BJ (cell line): ENCODE measurements around the gene MEIS2. TPM values are rescaled to one million over a fixed set of nuclear protein-coding genes. Genes with fewer than 3 reads are reported as not detected.

Experiments
- CTCF ChIA-PET: fragments of 350-600 bp; formaldehyde crosslinking; extraction: SDS; loops from one replicate; lab custom pipeline; 2021; ENCODE audit warnings: antibody characterized with exemption, inconsistent platforms; lab: Yijun Ruan, JAX
- POLR2A ChIA-PET: fragments of 300-600 bp; sonication (Branson Sonifier 250); formaldehyde crosslinking; extraction: SDS; loops from one replicate; lab custom pipeline; 2021; ENCODE audit warnings: antibody characterized with exemption; lab: Charles Lee
- DNase-seq: peaks from one replicate; pipeline ENCODE4 v3.0.0-alpha.2; 2011; ENCODE audit warnings: low read depth
- H3K27me3 ChIP-seq: 2 replicates; pipeline ENCODE4 v1.6.0; 2011; ENCODE audit warnings: low read length; ENCODE audit not compliant: control insufficient read depth, insufficient read depth
- H3K36me3 ChIP-seq: 2 replicates; pipeline ENCODE4 v1.5.1; 2011; ENCODE audit warnings: low read length; ENCODE audit not compliant: control insufficient read depth, insufficient read depth
- H3K4me3 ChIP-seq: 2 replicates; pipeline ENCODE4 v1.5.1; 2011; ENCODE audit warnings: low read depth, mild to moderate bottlenecking, control low read depth, low read length
- polyA plus RNA-seq: library from polyadenylated mRNA; depleted of rRNA; stranded (reverse); fragments of >200 nt; gene quantifications from 2 replicates; pipeline ENCODE4 v1.2.3, GENCODE V29; 2011
- TF ChIP-seq, protein P1 (sequence below): IDR thresholded peaks from 2 replicates; pipeline ENCODE4 v1.5.1; 2011; ENCODE audit warnings: low read depth, mild to moderate bottlenecking, control low read depth, inconsistent platforms, low read length, moderate library complexity; ENCODE audit not compliant: insufficient read depth

MEIS2 gene
- polyA plus RNA-seq, 1 experiment: 54.1 TPM

- ChIA-PET CTCF (interaction anchor here (2.2 kb wide), 1 partner anchor 12 kb away, joined by 7 read pairs; no protein-coding TSS in a partner anchor), POLR2A (no interaction called here)
- TF ChIP-seq, protein P1, sequence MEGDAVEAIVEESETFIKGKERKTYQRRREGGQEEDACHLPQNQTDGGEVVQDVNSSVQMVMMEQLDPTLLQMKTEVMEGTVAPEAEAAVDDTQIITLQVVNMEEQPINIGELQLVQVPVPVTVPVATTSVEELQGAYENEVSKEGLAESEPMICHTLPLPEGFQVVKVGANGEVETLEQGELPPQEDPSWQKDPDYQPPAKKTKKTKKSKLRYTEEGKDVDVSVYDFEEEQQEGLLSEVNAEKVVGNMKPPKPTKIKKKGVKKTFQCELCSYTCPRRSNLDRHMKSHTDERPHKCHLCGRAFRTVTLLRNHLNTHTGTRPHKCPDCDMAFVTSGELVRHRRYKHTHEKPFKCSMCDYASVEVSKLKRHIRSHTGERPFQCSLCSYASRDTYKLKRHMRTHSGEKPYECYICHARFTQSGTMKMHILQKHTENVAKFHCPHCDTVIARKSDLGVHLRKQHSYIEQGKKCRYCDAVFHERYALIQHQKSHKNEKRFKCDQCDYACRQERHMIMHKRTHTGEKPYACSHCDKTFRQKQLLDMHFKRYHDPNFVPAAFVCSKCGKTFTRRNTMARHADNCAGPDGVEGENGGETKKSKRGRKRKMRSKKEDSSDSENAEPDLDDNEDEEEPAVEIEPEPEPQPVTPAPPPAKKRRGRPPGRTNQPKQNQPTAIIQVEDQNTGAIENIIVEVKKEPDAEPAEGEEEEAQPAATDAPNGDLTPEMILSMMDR: no peak
These were observed 58.5 kb downstream of the MEIS2 start for GRCh38 chr15:37041836-37042235.

GRCh38 chr15:37041042-37041441 lies 59.3 kb downstream of the MEIS2 start:
- DNase-seq: no peak
- POLR2A ChIA-PET: no interaction called here
- CTCF ChIA-PET: interaction anchor here (1.0 to 2.2 kb wide), 2 partner anchors 11 to 45 kb away, joined by 3 to 7 read pairs; no protein-coding TSS in a partner anchor
- no peak overlapping the region for H3K4me3 ChIP-seq
- TF ChIP-seq, protein P1: no peak
- H3K36me3 ChIP-seq: peaks cover 10% of the 10 kb centered on the region
- no peaks in the 10 kb centered on the region for H3K27me3 ChIP-seq

More at GRCh38 chr15:37041836-37042235, 58.5 kb downstream of the MEIS2 start:
- no peak for DNase-seq
- H3K36me3 ChIP-seq: peaks cover 11% of the 10 kb centered on the region
- H3K27me3 ChIP-seq: no peaks in the 10 kb centered on the region
- H3K4me3 ChIP-seq: no peak overlapping the region

GRCh38 chr15:37040072-37040742 lies 60.1 kb downstream of the MEIS2 start:
- POLR2A ChIA-PET: no interaction called here
- CTCF ChIA-PET: interaction anchor here (0.6 to 1.0 kb wide), 2 partner anchors 14 to 44 kb away, joined by 3 read pairs; no protein-coding TSS in a partner anchor
- Histone ChIP-seq H3K36me3 (peaks cover 8% of the 10 kb centered on the region), H3K27me3 (no peaks in the 10 kb centered on the region), H3K4me3 (no peak overlapping the region)
- TF ChIP-seq, protein P1: no peak
- no peak for DNase-seq

DNA sequence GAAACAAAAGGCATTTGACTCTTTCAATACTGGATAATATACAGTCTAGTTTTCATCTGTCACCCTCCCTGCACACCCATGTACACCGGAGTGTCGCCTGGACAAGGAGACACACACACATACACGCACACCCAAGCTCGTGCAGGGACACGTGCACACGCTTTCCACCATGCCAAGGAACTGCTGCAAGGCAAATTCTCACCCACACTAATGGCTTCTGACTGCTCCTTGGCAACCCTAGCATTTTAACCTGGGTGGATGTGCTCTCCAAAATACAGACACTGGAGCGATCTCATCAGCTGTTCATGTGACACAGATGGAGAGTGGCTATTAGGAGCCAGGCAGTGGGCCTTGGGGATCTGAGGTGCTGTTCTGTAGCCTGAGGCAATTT lies 61.6 kb downstream of the MEIS2 start:
- DNase-seq: no peak
- TF ChIP-seq, protein P1: no peak
- ChIA-PET CTCF (interaction anchor here (0.6 kb wide), 1 partner anchor 227 kb away, joined by 3 read pairs; no protein-coding TSS in a partner anchor), POLR2A (no interaction called here)
- Histone ChIP-seq H3K36me3 (peaks cover 6% of the 10 kb centered on the region), H3K4me3 (no peak overlapping the region), H3K27me3 (no peaks in the 10 kb centered on the region)

DNA sequence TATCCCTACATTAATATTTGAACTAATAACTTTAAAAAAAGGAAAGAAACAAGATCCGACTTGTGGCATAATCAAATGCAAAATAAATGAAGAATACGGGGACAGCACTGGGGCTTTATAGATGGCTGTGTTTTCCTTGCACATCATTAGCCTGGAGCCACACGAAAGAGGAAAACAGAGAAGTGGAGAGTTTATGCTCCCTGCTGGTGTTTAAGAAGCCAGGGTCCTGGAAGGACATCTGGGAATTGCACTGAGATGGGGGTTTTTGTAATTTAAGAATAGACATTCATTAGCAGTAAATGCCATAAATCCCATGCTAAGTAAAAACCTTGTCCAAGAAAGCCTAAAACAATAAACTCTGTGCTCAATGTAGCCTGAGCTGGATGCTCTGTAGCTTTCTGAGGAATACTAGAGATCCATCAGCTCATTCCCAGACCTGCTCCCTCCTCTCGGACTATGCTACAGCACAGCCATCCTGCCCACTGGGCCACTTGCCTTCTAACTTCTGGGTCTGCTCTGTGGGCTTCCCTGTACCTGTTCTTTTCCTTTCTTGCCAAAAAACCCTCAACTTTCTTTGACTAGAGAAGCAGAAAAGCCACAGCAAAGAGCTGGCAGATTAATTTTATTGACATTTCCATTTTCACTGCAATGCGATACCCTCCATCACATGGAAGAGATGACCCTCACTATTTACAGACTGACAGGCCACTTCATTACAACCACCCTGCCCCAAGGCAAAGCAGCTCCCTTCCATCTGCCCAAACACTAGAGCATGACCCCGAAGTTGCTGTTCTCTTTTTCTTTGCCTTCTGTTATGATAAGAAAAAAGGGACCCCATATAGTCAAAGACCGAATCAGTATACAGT lies 62.3 kb downstream of the MEIS2 start:
- peaks cover 6% of the 10 kb centered on the region for H3K36me3 ChIP-seq

More for the DNA sequence above, 62.3 kb downstream of the MEIS2 start:
- Histone ChIP-seq H3K27me3 (no peaks in the 10 kb centered on the region), H3K4me3 (no peak overlapping the region)
- no peak for DNase-seq
- TF ChIP-seq, protein P1: no peak
- POLR2A ChIA-PET: no interaction called here
- CTCF ChIA-PET: no interaction called here
